Activated CD4-positive, alpha-beta T cell treated with anti-CD3 and anti-CD28 coated beads, Interleukin-2, amount 10 ng/mL, durations not matched to agents 24 days and 14 days (primary cell): Measurements from ENCODE around the gene SLC24A1. TPM values are rescaled to one million over a fixed set of nuclear protein-coding genes. Genes with fewer than 3 reads are reported as not detected.
"Not testable (repeated sequence)": the region's sequence is repeated elsewhere in the genome, so short reads cannot be mapped to it uniquely, and the experiment has no call there.

Experiments
- DNase-seq: peaks from one replicate; pipeline ENCODE4 v3.0.0; 2022
- H3K27ac Mint-ChIP-seq: one replicate; pipeline ENCODE4 v1.8.0; 2022; ENCODE audit warnings: mild to moderate bottlenecking, mixed read lengths
- H3K27me3 Mint-ChIP-seq: one replicate; pipeline ENCODE4 v1.8.0; 2022; ENCODE audit warnings: mixed read lengths
- H3K36me3 Mint-ChIP-seq: one replicate; pipeline ENCODE4 v1.8.0; 2022; ENCODE audit warnings: low read depth, mild to moderate bottlenecking, mixed read lengths
- H3K4me1 Mint-ChIP-seq: one replicate; pipeline ENCODE4 v1.8.0; 2021; ENCODE audit warnings: mixed read lengths
- H3K4me3 Mint-ChIP-seq: one replicate; pipeline ENCODE4 v1.8.0; 2022; ENCODE audit warnings: mild to moderate bottlenecking, moderate library complexity, mixed read lengths
- H3K9me3 Mint-ChIP-seq: one replicate; pipeline ENCODE4 v1.8.0; 2021; ENCODE audit warnings: mixed read lengths
- intact Hi-C: fragments of 100-400 bp; cut with micrococcal nuclease; formaldehyde crosslinking; loops from one replicate; pipeline ENCODE4 v1.15.1; 2023
- total RNA-seq: library from RNA; stranded (reverse); gene quantifications from 2 replicates; pipeline ENCODE4 v1.2.3, GENCODE V29; 2022

Gene SLC24A1
- total RNA-seq, 1 donor from 2014 or later: 5.5 TPM

- peaks cover 22% of the 10 kb centered on the region for H3K36me3 Mint-ChIP-seq
Observed at GRCh38 chr15:65603559-65603958, 18.2 kb upstream of the SLC24A1 start.

GRCh38 chr15:65610871-65611718, 10.6 kb upstream of the SLC24A1 start, which contains the start of gene INTS14:
INTS14 (minus strand) TSS chr15:65611131; CDS start chr15:65607380, 3,751 bp downstream.
- Mint-ChIP-seq H3K4me3 (peak within 1 kb of the TSS; percentile 99), H3K36me3 (peaks cover 5% of the 10 kb centered on the region), H3K27me3 (no peaks in the 10 kb centered on the region), H3K27ac (peak within 1 kb of the TSS; percentile 96), H3K4me1 (peaks cover 28% of the 10 kb centered on the region), H3K9me3 (no peaks in the 10 kb centered on the region)
- intact Hi-C loops: loop anchor here (1.0 kb wide), 2 partner anchors 94 to 258 kb away; partner anchors contain the start of genes DPP8 and RAB11A
- DNase-seq: peak; percentile 98

More at GRCh38 chr15:65603559-65603958, 18.2 kb upstream of the SLC24A1 start:
- Mint-ChIP-seq H3K4me3 (no peak overlapping the region), H3K9me3 (no peaks in the 10 kb centered on the region), H3K27me3 (no peaks in the 10 kb centered on the region), H3K4me1 (peaks cover 7% of the 10 kb centered on the region), H3K27ac (no peak overlapping the region)
- intact Hi-C loops: no loop called here
- no peak for DNase-seq

- Mint-ChIP-seq H3K27me3 (no peaks in the 10 kb centered on the region), H3K4me1 (peaks cover 28% of the 10 kb centered on the region), H3K4me3 (peak overlapping the region; percentile 99), H3K36me3 (peaks cover 4% of the 10 kb centered on the region), H3K27ac (peak overlapping the region; percentile 96), H3K9me3 (no peaks in the 10 kb centered on the region)
- DNase-seq: peak; percentile 68
- intact Hi-C loops: loop anchor here (1.0 kb wide), 2 partner anchors 95 to 257 kb away; partner anchors contain the start of genes DPP8 and RAB11A
Observed at GRCh38 chr15:65611888-65612615, 9.7 kb upstream of the SLC24A1 start.

- Mint-ChIP-seq H3K27me3 (no peaks in the 10 kb centered on the region), H3K36me3 (peaks cover 2% of the 10 kb centered on the region), H3K4me3 (peak overlapping the region; percentile 17), H3K4me1 (peaks cover 28% of the 10 kb centered on the region), H3K9me3 (no peaks in the 10 kb centered on the region), H3K27ac (no peak overlapping the region)
- intact Hi-C loops: no loop called here
- DNase-seq: no peak
Observed at GRCh38 chr15:65612616-65612946, 9.2 kb upstream of the SLC24A1 start.

DNA sequence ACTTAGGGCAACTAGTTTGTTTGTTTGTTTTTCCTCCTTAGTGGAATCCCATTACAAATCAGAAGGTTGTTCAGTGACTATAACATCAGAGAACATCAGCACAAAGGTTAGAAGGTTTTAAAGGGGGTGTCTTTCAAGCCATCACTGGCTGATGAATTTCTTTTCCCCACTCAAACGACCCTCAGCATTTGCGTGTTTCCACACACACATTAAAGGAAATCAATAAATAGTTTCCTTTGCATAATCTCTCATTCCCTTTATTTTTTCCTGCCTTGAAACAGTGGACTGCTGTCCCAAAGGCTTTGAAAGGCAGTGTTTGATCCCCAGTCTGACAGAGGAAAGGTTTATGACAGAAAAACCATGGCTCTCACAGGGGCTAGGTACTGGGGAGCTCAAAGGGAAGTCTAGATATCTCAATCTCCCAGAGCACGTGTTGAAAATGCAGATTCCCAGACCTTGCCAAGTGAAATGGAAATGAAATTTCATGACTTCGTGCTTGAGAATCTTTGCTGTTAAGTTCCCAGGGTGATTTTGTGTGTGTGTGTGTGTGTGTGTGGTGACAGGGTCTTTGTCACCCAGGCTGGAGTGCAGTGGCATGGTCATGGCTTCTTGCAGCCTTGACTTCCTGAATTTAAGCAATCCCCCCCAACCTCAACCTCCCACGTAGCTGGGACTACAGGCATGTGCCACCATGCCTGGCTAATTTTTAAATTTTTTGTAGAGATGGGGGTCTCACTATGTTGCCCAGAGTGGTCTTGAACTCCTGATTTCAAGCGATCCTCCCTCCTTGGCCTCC, 8.6 kb upstream of the SLC24A1 start:
- Mint-ChIP-seq H3K4me3 (no peak overlapping the region), H3K4me1 (peaks cover 25% of the 10 kb centered on the region), H3K9me3 (no peaks in the 10 kb centered on the region), H3K36me3 (peaks cover 2% of the 10 kb centered on the region), H3K27ac (no peak overlapping the region), H3K27me3 (no peaks in the 10 kb centered on the region)
- DNase-seq: no peak
- intact Hi-C loops: no loop called here

DNA sequence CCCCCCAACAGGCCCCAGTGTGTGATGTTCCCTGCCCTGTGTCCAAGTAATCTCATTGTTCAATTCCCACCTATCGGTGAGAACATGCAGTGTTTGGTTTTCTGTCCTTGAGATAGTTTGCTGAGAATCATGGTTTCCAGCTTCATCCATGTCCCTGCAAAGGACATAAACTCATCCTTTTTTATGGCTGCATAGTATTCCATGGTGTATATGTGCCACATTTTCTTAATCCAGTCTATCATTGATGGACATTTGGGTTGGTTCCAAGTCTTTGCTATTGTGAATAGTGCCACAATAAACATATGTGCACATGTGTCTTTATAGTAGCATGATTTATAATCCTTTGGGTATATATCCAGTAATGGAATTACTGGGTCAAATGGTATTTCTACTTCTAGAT, 5.9 kb upstream of the SLC24A1 start:
- H3K9me3 Mint-ChIP-seq, H3K36me3 Mint-ChIP-seq, H3K4me3 Mint-ChIP-seq, H3K27me3 Mint-ChIP-seq, intact Hi-C loops, DNase-seq, H3K27ac Mint-ChIP-seq: not testable (repeated sequence)
- peaks cover 17% of the 10 kb centered on the region for H3K4me1 Mint-ChIP-seq

GRCh38 chr15:65618560-65619109, 3.1 kb upstream of the SLC24A1 start:
- Mint-ChIP-seq H3K36me3 (no peaks in the 10 kb centered on the region), H3K27me3 (no peaks in the 10 kb centered on the region), H3K4me1 (no peaks in the 10 kb centered on the region), H3K27ac (no peak overlapping the region), H3K4me3 (no peak overlapping the region), H3K9me3 (no peaks in the 10 kb centered on the region)
- intact Hi-C loops: no loop called here
- DNase-seq: no peak

GRCh38 chr15:65619626-65620290, 2.0 kb upstream of the SLC24A1 start:
- Mint-ChIP-seq H3K36me3 (no peaks in the 10 kb centered on the region), H3K9me3 (no peaks in the 10 kb centered on the region), H3K4me3 (no peak overlapping the region), H3K27ac (no peak overlapping the region), H3K27me3 (no peaks in the 10 kb centered on the region), H3K4me1 (no peaks in the 10 kb centered on the region)
- no peak for DNase-seq
- intact Hi-C loops: no loop called here

- H3K4me3 Mint-ChIP-seq: no peak overlapping the region
- H3K36me3 Mint-ChIP-seq: no peaks in the 10 kb centered on the region
- H3K9me3 Mint-ChIP-seq: no peaks in the 10 kb centered on the region
- intact Hi-C loops: no loop called here
- H3K27ac Mint-ChIP-seq: no peak overlapping the region
- DNase-seq: no peak
- H3K4me1 Mint-ChIP-seq: no peaks in the 10 kb centered on the region
- H3K27me3 Mint-ChIP-seq: no peaks in the 10 kb centered on the region
Observed at GRCh38 chr15:65620833-65621232, 905 bp upstream of the SLC24A1 start.

DNA sequence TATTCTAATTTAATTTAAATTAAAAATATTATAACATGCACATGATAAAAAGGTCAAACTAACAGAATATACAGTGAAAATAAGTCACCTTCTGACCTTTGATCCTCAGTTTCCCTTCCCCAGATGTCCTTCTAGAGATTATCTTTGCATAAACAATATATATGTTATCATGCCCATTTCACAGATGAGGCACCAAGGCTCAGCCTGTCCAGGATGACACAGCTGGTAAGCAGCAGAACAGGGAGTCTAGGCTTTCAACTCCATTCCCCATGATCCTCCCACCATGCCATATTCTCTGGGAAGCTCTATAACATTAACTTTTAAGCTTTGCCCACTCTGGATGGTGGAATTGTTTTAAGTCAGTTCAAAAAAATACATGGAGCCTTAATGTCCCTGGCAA, 1.4 kb downstream of the SLC24A1 start:
- Mint-ChIP-seq H3K27me3 (no peaks in the 10 kb centered on the region), H3K27ac (no peak overlapping the region), H3K4me3 (no peak overlapping the region), H3K36me3 (no peaks in the 10 kb centered on the region), H3K4me1 (no peaks in the 10 kb centered on the region), H3K9me3 (no peaks in the 10 kb centered on the region)
- no peak for DNase-seq
- intact Hi-C loops: no loop called here

DNA sequence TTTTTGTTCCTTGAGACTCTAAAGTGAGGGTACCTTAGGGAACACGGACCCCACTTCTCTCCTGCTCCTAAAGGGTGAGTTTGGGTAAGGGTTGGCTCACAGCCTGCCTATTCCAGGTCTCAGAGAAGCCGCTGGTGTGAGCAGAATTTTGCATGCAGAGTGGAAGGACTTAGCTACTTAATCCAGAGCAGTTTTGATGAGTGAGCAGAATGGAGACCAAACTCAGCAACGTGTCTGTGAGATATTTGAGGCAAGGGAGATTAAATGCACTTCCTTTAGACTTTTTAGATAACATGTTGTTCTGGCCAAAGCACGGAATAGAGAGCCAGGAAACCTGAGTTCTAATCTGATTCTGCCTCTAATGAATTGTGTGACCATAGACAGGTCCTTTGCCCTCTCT, 5.1 kb downstream of the SLC24A1 start:
- no peak for DNase-seq
- Mint-ChIP-seq H3K4me3 (no peak overlapping the region), H3K4me1 (peaks cover 4% of the 10 kb centered on the region), H3K9me3 (no peaks in the 10 kb centered on the region), H3K27ac (no peak overlapping the region), H3K27me3 (no peaks in the 10 kb centered on the region), H3K36me3 (no peaks in the 10 kb centered on the region)
- intact Hi-C loops: no loop called here

DNA sequence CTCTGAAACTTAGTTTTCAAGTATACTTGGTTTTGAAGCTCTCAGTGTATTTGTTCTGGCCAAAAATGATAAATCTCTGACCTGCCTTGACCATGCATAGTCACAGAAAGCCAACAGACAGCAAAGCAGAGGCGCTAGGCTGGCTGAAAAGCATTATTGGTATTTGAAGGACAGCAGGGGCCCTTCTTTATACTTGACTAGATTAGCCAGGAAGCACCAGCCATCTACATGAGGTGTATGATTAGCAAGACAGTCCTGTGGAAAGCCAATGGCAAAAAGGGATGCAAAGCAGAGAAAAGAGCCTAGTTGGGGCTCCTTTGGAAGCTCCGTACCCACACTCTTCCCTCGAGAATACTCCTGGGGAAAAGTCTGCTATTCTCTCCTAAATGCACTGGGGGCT, 7.8 kb downstream of the SLC24A1 start:
- no peak for DNase-seq
- Mint-ChIP-seq H3K36me3 (no peaks in the 10 kb centered on the region), H3K4me3 (no peak overlapping the region), H3K4me1 (peaks cover 6% of the 10 kb centered on the region), H3K9me3 (no peaks in the 10 kb centered on the region), H3K27me3 (no peaks in the 10 kb centered on the region), H3K27ac (no peak overlapping the region)
- intact Hi-C loops: no loop called here

GRCh38 chr15:65630760-65631159, 9.0 kb downstream of the SLC24A1 start:
- Mint-ChIP-seq H3K36me3 (no peaks in the 10 kb centered on the region), H3K27ac (no peak overlapping the region), H3K4me1 (peaks cover 6% of the 10 kb centered on the region), H3K9me3 (no peaks in the 10 kb centered on the region), H3K27me3 (no peaks in the 10 kb centered on the region), H3K4me3 (no peak overlapping the region)
- intact Hi-C loops: no loop called here
- no peak for DNase-seq
